Ovary (tissue), 9 donors: ENCODE measurements around the gene EIF5AL1. TPM values are rescaled to one million over a fixed set of nuclear protein-coding genes. Genes with fewer than 3 reads are reported as not detected.

Experiments used
- DNase-seq, 5 donors: peaks; one replicate each; pipeline ENCODE4 v3.0.0-alpha.2; 2019 to 2020
- H3K27ac ChIP-seq, 2 donors: fragments of 200-600 bp; one replicate each; pipeline versions ENCODE4 v1.5.1 to v1.8.0; 2019 to 2022
- H3K27me3 ChIP-seq: fragments of 200-600 bp; one replicate; pipeline ENCODE4 v1.8.0; 2022
- H3K36me3 ChIP-seq: fragments of 200-600 bp; sonication (generic); one replicate; pipeline ENCODE4 v1.5.1; 2019
- H3K4me1 ChIP-seq: one replicate; pipeline ENCODE4 v1.8.1; 2013; ENCODE audit warnings: mild to moderate bottlenecking, moderate library complexity; ENCODE audit not compliant: insufficient read depth
- H3K4me3 ChIP-seq: fragments of 200-600 bp; sonication (generic); one replicate; pipeline ENCODE4 v1.5.1; 2017
- H3K9me3 ChIP-seq, 2 donors: fragments of 200-600 bp in 1 of 2; sonication (generic) in 1 of 2; one replicate each; pipeline versions ENCODE4 v1.5.1 to v1.8.1; 2013 to 2019; ENCODE audit warnings: mild to moderate bottlenecking in 1 of 2, moderate library complexity in 1 of 2
- EP300 ChIP-seq: sonication (generic); formaldehyde crosslinking; IDR thresholded peaks from one replicate; pipeline ENCODE4 v1.6.1; 2017; ENCODE audit warnings: antibody characterized with exemption
- POLR2A ChIP-seq: fragments of 450-650 bp; IDR thresholded peaks from one replicate; pipeline ENCODE4 v1.6.1; 2017; ENCODE audit warnings: antibody characterized with exemption, mild to moderate bottlenecking, moderate library complexity
- WGBS, 3 donors: extraction: QIAGEN DNeasy Blood & Tissue Kit in 1 of 3; methylation state at CpG; one replicate each; pipeline versions ENCODE4 v1.1.5 to v1.1.7; 2013 to 2017; 5-methylcytosine and 5-hydroxymethylcytosine counted together
- intact Hi-C, 4 donors: fragments of 100-400 bp; cut with DNase I; formaldehyde crosslinking; loops; one replicate each; pipeline versions ENCODE4 v1.11.0 to v1.15.1; 2022 to 2023
- polyA plus RNA-seq, 2 donors: library from polyadenylated mRNA; stranded (reverse); fragments of 200-250 nt in 1 of 2; fragments of 350-450 nt in 1 of 2; fragmentation: Illumina TruSeq in 1 of 2; extraction: RNeasy Lipid Tissue Mini Kit (QIAGEN cat#74804) in 1 of 2; gene quantifications; one replicate each; pipeline ENCODE4 v1.2.3, GENCODE V29; 2013 to 2014
- total RNA-seq, 7 donors: library from RNA; depleted of rRNA in 2 of 7; stranded (reverse); fragments of >200 nt in 2 of 7; fragmentation: NEBNext Ultra II Directional in 3 of 7; extraction: Animal tissue kit (Norgen Biotek cat#: 25700) in 3 of 7; gene quantifications; one replicate each; pipeline versions ENCODE4 v1.1.0 to v1.2.4, GENCODE V29; 2016 to 2023
- TF ChIP-seq, protein P1 (sequence below), 3 donors: fragments of 450-650 bp in 2 of 3; fragments of 200-600 bp in 1 of 3; IDR thresholded peaks; one replicate each; pipeline versions ENCODE4 v1.5.1 to v1.8.0; 2016 to 2022; ENCODE audit warnings: antibody characterized with exemption in 3 of 3, mild to moderate bottlenecking in 1 of 3
- donor health status: DM: no; HTN: no; CAD: no; lungs with moderate emphysema.
- donor health status: DM: no; HTN: no; CAD: no.
- donor health status: Bipolar disorder and iron deficiency.
- donor health status: DM: yes; HTN: yes; CAD: no.
- donor health status: DM: no; HTN: no; CAD: no.
- donor health status: DM: yes; HTN: yes; CAD: no.

The EIF5AL1 gene
- total and polyA plus RNA-seq, 9 donors, result 0.10 to 0.72 (median 0.23) TPM; not detected in 1

DNA sequence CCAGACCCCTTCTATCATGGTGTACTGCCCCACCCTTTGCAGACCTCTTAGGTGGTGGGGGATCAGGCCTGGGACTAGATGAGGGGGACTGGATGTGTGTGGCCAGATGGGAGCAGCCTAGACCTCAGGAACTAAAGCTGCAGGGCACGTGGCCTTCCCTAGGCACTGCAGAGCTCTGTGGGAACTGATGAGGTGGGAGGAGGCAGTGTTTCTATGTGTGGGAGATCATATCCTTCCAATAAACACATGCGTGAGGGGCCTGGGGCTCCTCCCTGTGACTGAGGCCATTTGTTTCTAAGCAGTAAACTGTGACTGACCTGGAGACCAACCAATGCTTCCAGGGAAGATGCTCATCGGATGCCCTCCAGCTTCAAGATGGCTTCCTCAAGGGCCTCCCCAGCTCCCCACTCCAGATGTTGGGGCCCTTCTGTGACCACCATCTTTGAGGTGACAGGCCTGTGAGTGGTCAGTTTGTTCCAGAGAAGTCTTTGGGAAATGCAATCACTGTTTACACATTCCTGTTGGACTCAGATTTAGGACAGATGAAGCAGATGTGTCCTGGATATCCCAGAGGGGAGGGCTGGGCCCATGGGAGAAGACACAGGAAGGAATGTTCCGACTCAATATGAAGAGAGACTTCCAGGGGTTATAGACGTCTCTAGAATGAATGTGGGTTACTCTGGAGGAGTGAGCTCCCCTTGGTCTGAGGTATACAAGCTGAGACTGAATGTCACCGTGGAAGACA is 43.3 kb upstream of the EIF5AL1 start:
- no peaks in the 10 kb centered on the region for H3K27me3 ChIP-seq
- no peak for DNase-seq
- H3K27ac ChIP-seq, result no peak overlapping the region
- no peaks in the 10 kb centered on the region for H3K36me3 ChIP-seq
- TF ChIP-seq EP300 (no peak), POLR2A (no peak)
- TF ChIP-seq, protein P1, sequence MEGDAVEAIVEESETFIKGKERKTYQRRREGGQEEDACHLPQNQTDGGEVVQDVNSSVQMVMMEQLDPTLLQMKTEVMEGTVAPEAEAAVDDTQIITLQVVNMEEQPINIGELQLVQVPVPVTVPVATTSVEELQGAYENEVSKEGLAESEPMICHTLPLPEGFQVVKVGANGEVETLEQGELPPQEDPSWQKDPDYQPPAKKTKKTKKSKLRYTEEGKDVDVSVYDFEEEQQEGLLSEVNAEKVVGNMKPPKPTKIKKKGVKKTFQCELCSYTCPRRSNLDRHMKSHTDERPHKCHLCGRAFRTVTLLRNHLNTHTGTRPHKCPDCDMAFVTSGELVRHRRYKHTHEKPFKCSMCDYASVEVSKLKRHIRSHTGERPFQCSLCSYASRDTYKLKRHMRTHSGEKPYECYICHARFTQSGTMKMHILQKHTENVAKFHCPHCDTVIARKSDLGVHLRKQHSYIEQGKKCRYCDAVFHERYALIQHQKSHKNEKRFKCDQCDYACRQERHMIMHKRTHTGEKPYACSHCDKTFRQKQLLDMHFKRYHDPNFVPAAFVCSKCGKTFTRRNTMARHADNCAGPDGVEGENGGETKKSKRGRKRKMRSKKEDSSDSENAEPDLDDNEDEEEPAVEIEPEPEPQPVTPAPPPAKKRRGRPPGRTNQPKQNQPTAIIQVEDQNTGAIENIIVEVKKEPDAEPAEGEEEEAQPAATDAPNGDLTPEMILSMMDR (IDR thresholded peaks at IDR 0.05), result no peak
- WGBS, 3 donors, result 77 to 82% (median 80%) methylated on average over 6 of the region's 6 CpGs
- H3K9me3 ChIP-seq, result no peaks in the 10 kb centered on the region
- intact Hi-C loops, result loop anchor here in 3 of 4 donors (5.0 to 10.0 kb wide), 3 partner anchors 87 to 224 kb away; no protein-coding TSS in a partner anchor
- peaks cover 3% of the 10 kb centered on the region for H3K4me1 ChIP-seq
- H3K4me3 ChIP-seq, result no peak overlapping the region

DNA sequence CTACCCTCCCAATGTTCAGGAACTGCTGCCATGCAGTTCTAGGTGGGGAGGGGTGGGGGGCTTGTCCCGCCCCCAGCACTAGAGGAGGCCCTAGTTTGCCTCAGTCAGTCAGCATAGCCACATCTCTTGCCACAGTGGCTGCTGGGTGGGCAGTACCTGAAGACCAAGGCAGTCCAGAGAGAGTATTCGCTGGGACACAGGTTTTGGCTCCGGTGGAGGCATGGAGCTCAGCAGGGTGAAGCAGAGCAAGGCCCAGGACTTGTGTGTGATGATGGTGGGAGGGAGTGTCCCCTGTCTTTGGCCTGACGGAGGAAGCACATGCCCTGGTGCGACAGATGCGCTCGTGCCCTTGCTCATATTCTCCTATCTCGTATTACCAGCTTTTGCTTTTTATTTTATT is 42.2 kb upstream of the EIF5AL1 start:
- Histone ChIP-seq H3K9me3 (no peaks in the 10 kb centered on the region), H3K27ac (no peak overlapping the region), H3K36me3 (no peaks in the 10 kb centered on the region), H3K27me3 (no peaks in the 10 kb centered on the region), H3K4me3 (no peak overlapping the region), H3K4me1 (peaks cover 2% of the 10 kb centered on the region)
- 94 to 96% (median 95%) methylated on average over 8 of the region's 8 CpGs for WGBS, 3 donors
- DNase-seq, result no peak
- TF ChIP-seq POLR2A (no peak), EP300 (no peak)
- TF ChIP-seq, protein P1 (IDR thresholded peaks at IDR 0.05), result no peak
- intact Hi-C loops, result no loop called here

DNA sequence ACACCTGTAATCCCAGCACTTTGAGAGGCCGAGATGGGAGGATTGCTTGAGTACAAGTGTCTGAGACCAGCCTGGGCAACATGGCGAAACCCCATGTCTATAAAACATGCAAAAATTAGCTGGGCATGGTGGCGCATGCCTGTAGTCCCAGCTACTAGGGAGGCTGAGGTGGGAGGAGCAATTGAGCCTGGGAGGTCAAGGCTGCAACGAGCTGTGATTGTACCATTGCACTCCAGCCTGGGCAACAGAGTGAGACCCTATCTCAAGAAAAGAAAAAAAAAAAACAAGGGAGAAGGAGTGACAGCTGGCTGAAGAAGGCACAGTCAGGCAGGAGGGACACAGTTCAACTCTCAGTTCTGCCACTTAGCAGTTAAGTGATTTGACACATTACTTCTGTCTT is 40.6 kb upstream of the EIF5AL1 start:
- H3K27me3 ChIP-seq, result no peaks in the 10 kb centered on the region
- intact Hi-C loops, result no loop called here
- H3K9me3 ChIP-seq, result no peaks in the 10 kb centered on the region
- H3K36me3 ChIP-seq, result no peaks in the 10 kb centered on the region
- no peak overlapping the region for H3K27ac ChIP-seq
- no peak for DNase-seq
- 90 to 94% (median 93%) methylated on average over 4 of the region's 4 CpGs for WGBS, 3 donors
- H3K4me3 ChIP-seq, result no peak overlapping the region
- peaks cover 2% of the 10 kb centered on the region for H3K4me1 ChIP-seq
- TF ChIP-seq, protein P1 (IDR thresholded peaks at IDR 0.05), result no peak
- TF ChIP-seq EP300, result no peak
- no peak for TF ChIP-seq POLR2A

DNA sequence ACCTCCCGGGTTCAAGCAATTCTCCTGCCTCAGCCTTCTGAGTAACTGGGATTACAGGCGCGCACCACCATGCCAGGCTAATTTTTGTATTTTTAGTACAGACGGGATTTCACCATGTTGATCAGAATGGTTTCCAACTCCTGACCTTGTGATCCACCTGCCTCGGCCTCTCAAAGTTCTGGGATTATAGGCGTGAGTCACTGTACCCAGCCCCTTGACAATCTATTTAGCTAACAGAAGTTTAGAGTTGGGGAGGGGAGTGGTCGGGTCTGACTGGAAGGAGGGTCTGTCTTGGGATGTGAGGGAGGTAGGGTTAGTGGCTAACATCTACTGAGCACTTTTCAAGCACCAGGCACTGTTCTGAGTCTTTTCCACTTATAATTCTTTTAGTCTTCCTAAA is 39.9 kb upstream of the EIF5AL1 start:
- no peak overlapping the region for H3K4me3 ChIP-seq
- DNase-seq, result no peak
- intact Hi-C loops, result no loop called here

DNA sequence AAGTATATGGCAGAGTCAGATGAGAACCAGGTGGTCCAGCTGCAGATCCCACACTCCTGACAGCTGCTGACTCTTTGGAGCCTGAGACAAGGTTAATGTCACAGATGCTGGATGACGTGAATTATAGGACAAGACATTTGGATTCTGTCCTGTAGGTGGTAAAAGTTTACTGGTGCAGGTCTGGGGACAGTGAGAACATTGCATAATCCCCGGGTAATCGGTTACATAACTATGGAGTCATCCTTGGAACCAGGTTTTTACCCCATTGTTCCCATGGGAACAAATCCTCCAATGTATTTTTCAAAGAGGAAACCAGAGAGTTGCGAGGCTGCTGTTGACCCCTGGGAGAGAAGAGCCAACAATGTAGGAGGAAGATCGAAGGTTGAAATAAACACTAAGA is 39.4 kb upstream of the EIF5AL1 start:
- TF ChIP-seq, protein P1 (IDR thresholded peaks at IDR 0.05), result no peak
- TF ChIP-seq POLR2A, result no peak
- no peak for TF ChIP-seq EP300
- 59 to 68% (median 62%) methylated on average over 5 of the region's 5 CpGs for WGBS, 3 donors
- peaks cover 2% of the 10 kb centered on the region for H3K4me1 ChIP-seq
- H3K4me3 ChIP-seq, result no peak overlapping the region
- H3K27me3 ChIP-seq, result no peaks in the 10 kb centered on the region
- intact Hi-C loops, result no loop called here
- H3K9me3 ChIP-seq, result no peaks in the 10 kb centered on the region
- H3K27ac ChIP-seq, result no peak overlapping the region
- H3K36me3 ChIP-seq, result no peaks in the 10 kb centered on the region
- no peak for DNase-seq

More for the DNA sequence above, 39.9 kb upstream of the EIF5AL1 start:
- TF ChIP-seq EP300, result no peak
- no peak for TF ChIP-seq POLR2A
- peaks cover 2% of the 10 kb centered on the region for H3K4me1 ChIP-seq
- H3K27me3 ChIP-seq, result no peaks in the 10 kb centered on the region
- H3K36me3 ChIP-seq, result no peaks in the 10 kb centered on the region
- H3K9me3 ChIP-seq, result no peaks in the 10 kb centered on the region
- WGBS, 3 donors, result 87 to 93% (median 87%) methylated on average over 7 of the region's 7 CpGs
- no peak overlapping the region for H3K27ac ChIP-seq
